CD4-positive, alpha-beta T cell (primary cell): ENCODE measurements around the gene SELENOF. TPM values are rescaled to one million over a fixed set of nuclear protein-coding genes. Genes with fewer than 3 reads are reported as not detected.
"Not testable (repeated sequence)": the region's sequence is repeated elsewhere in the genome, so short reads cannot be mapped to it uniquely, and the experiment has no call there.

Experiments used
- ATAC-seq: fragments of 200-7000 bp; cut with Tn5 transposase; one replicate; pipeline ENCODE4 v1.10.0; 2022; ENCODE audit warnings: mild to moderate bottlenecking; ENCODE audit not compliant: poor library complexity
- CTCF ChIA-PET: fragments of 350-600 bp; sonication (Branson Sonifier 250); formaldehyde crosslinking; loops from one replicate; lab custom pipeline; 2021; ENCODE audit warnings: antibody characterized with exemption, inconsistent platforms; lab: Charles Lee
- POLR2A ChIA-PET: fragments of 350-600 bp; sonication (Branson Sonifier 250); formaldehyde crosslinking; loops from one replicate; lab custom pipeline; 2021; ENCODE audit warnings: antibody characterized with exemption, inconsistent platforms; lab: Charles Lee
- DNase-seq, 14 experiments: peaks; one replicate each; pipeline ENCODE4 v3.0.0-alpha.2; 2013 to 2020; ENCODE audit warnings: mixed read lengths in 2 of 14
- H3K27ac ChIP-seq, 2 donors: one replicate each; pipeline versions ENCODE4 v1.5.1 to v1.7.0; 2013; ENCODE audit warnings: low read length in 2 of 2, low read depth in 1 of 2, mild to moderate bottlenecking in 1 of 2
- H3K27me3 ChIP-seq, 2 experiments: 1 replicate in 1 of 2; 2 replicates in 1 of 2; pipeline versions ENCODE4 v1.6.1 to v1.7.0; 2013; ENCODE audit warnings: low read length in 2 of 2, control low read depth in 1 of 2, mild to moderate bottlenecking in 1 of 2, moderate library complexity in 1 of 2; ENCODE audit not compliant: insufficient read depth in 2 of 2, control insufficient read depth in 1 of 2
- H3K36me3 ChIP-seq: one replicate; pipeline ENCODE4 v1.6.1; 2013; ENCODE audit warnings: low read length, control low read depth; ENCODE audit not compliant: insufficient read depth
- H3K4me1 ChIP-seq: one replicate; pipeline ENCODE4 v1.6.1; 2013; ENCODE audit warnings: low read length, control low read depth; ENCODE audit not compliant: insufficient read depth
- H3K4me3 ChIP-seq: one replicate; pipeline ENCODE4 v1.5.1; 2013; ENCODE audit warnings: mild to moderate bottlenecking, low read length, moderate library complexity
- H3K9me3 ChIP-seq, 2 experiments: 1 replicate in 1 of 2; 2 replicates in 1 of 2; pipeline versions ENCODE4 v1.6.1 to v1.7.0; 2013; ENCODE audit warnings: low read length in 2 of 2, mild to moderate bottlenecking in 2 of 2, control low read depth in 1 of 2, moderate library complexity in 1 of 2; ENCODE audit not compliant: control insufficient read depth in 1 of 2, insufficient read depth in 1 of 2
- H3K27ac Mint-ChIP-seq: one replicate; pipeline ENCODE4 v1.8.0; 2020; ENCODE audit warnings: mixed read lengths
- H3K27me3 Mint-ChIP-seq: one replicate; pipeline ENCODE4 v1.8.0; 2021; ENCODE audit warnings: mixed read lengths
- H3K36me3 Mint-ChIP-seq: one replicate; pipeline ENCODE4 v1.8.0; 2021; ENCODE audit warnings: low read depth, mixed read lengths
- H3K4me1 Mint-ChIP-seq: one replicate; pipeline ENCODE4 v1.8.0; 2021; ENCODE audit warnings: low read depth, mixed read lengths
- H3K4me3 Mint-ChIP-seq: one replicate; pipeline ENCODE4 v1.8.0; 2020; ENCODE audit warnings: mild to moderate bottlenecking, mixed read lengths
- H3K9me3 Mint-ChIP-seq: one replicate; pipeline ENCODE4 v1.8.0; 2020; ENCODE audit warnings: mixed read lengths
- intact Hi-C, 2 experiments: fragments of 100-400 bp; cut with DNase I in 1 of 2; cut with micrococcal nuclease in 1 of 2; formaldehyde crosslinking; loops; one replicate each; pipeline versions ENCODE4 v1.15.1 to v1.9.0; 2023 to 2025; cut with DNase I, micrococcal nuclease
- total RNA-seq, 174 experiments: library from RNA in 2 of 174; stranded (reverse) in 2 of 174; gene quantifications; one replicate each; pipeline ENCODE4 v1.2.3 and lab custom pipeline; 2021 to 2026
- TF ChIP-seq, protein P1 (sequence below): fragments of 200-600 bp; IDR thresholded peaks from one replicate; pipeline ENCODE4 v1.8.0; 2022; ENCODE audit warnings: antibody characterized with exemption, mild to moderate bottlenecking

Gene SELENOF
- total RNA-seq, 2 experiments from 2014 or later = 74.1 to 74.9 TPM

DNA sequence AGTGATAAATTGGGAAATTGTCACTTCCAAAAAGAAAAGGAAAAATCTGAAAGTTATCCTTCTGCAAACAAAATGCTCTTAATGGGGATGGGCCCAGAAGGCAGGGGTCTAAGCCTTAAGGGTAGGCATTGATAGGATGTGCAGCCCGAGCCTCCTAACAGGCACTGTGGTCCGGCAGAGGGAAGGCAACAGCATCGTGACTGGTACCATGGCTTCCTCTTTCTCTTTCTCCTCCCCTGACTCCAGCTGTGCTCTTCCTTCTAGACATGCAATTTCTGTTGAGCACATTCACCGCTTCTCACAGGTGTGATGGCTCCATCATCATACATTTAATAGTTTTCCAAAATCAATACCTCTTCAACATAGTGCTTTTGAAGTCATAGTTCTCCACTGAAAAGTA, 91.5 kb downstream of the SELENOF start:
- peaks cover 16% of the 10 kb centered on the region for H3K27me3 Mint-ChIP-seq
- no peaks in the 10 kb centered on the region for H3K27me3 ChIP-seq
- no peaks in the 10 kb centered on the region for H3K36me3 Mint-ChIP-seq
- H3K9me3 ChIP-seq = no peaks in the 10 kb centered on the region
- no peak for ATAC-seq
- ChIA-PET CTCF (no interaction called here), POLR2A (no interaction called here)
- no peak for DNase-seq
- H3K27ac ChIP-seq = no peak overlapping the region
- no peaks in the 10 kb centered on the region for H3K36me3 ChIP-seq
- H3K4me1 Mint-ChIP-seq = no peaks in the 10 kb centered on the region
- H3K9me3 Mint-ChIP-seq = peaks cover 2% of the 10 kb centered on the region
- intact Hi-C loops = no loop called here
- TF ChIP-seq, protein P1, sequence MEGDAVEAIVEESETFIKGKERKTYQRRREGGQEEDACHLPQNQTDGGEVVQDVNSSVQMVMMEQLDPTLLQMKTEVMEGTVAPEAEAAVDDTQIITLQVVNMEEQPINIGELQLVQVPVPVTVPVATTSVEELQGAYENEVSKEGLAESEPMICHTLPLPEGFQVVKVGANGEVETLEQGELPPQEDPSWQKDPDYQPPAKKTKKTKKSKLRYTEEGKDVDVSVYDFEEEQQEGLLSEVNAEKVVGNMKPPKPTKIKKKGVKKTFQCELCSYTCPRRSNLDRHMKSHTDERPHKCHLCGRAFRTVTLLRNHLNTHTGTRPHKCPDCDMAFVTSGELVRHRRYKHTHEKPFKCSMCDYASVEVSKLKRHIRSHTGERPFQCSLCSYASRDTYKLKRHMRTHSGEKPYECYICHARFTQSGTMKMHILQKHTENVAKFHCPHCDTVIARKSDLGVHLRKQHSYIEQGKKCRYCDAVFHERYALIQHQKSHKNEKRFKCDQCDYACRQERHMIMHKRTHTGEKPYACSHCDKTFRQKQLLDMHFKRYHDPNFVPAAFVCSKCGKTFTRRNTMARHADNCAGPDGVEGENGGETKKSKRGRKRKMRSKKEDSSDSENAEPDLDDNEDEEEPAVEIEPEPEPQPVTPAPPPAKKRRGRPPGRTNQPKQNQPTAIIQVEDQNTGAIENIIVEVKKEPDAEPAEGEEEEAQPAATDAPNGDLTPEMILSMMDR = no peak
- H3K27ac Mint-ChIP-seq = no peak overlapping the region
- no peak overlapping the region for H3K4me3 ChIP-seq
- no peaks in the 10 kb centered on the region for H3K4me1 ChIP-seq
- H3K4me3 Mint-ChIP-seq = no peak overlapping the region

GRCh38 chr1:86821956-86822355, 92.0 kb downstream of the SELENOF start:
- Mint-ChIP-seq H3K9me3 (peaks cover 2% of the 10 kb centered on the region), H3K27me3 (peaks cover 16% of the 10 kb centered on the region), H3K36me3 (no peaks in the 10 kb centered on the region), H3K4me3 (no peak overlapping the region), H3K27ac (no peak overlapping the region), H3K4me1 (no peaks in the 10 kb centered on the region)
- Histone ChIP-seq H3K27ac (no peak overlapping the region), H3K9me3 (no peaks in the 10 kb centered on the region), H3K27me3 (no peaks in the 10 kb centered on the region), H3K36me3 (no peaks in the 10 kb centered on the region), H3K4me3 (no peak overlapping the region), H3K4me1 (no peaks in the 10 kb centered on the region)
- TF ChIP-seq, protein P1 = no peak
- CTCF ChIA-PET = no interaction called here
- POLR2A ChIA-PET = no interaction called here
- no peak for DNase-seq
- no peak for ATAC-seq
- intact Hi-C loops = no loop called here

DNA sequence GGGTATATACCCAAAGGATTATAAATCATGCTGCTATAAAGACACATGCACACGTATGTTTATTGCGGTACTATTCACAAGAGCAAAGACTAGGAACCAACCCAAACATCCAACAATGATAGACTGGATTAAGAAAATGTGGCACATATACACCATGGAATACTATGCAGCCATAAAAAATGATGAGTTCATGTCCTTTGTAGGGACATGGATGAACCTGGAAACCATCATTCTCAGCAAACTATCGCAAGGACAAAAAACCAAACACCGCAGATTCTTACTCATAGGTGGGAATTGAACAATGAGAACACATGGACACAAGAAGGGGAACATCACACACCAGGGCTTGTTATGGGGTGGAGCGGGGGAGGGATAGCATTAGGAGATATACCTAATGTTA, 94.0 kb downstream of the SELENOF start:
- H3K27me3 ChIP-seq, H3K4me1 Mint-ChIP-seq, POLR2A ChIA-PET, intact Hi-C loops, H3K9me3 Mint-ChIP-seq, H3K36me3 Mint-ChIP-seq, ATAC-seq, H3K27ac Mint-ChIP-seq, H3K27ac ChIP-seq, H3K9me3 ChIP-seq, CTCF ChIA-PET, H3K4me1 ChIP-seq, DNase-seq, H3K4me3 ChIP-seq, H3K36me3 ChIP-seq, H3K4me3 Mint-ChIP-seq: not testable (repeated sequence)
- peaks cover 18% of the 10 kb centered on the region for H3K27me3 Mint-ChIP-seq

- CTCF ChIA-PET, DNase-seq, H3K4me1 ChIP-seq, H3K4me3 ChIP-seq, H3K9me3 ChIP-seq, H3K4me3 Mint-ChIP-seq, H3K27ac Mint-ChIP-seq, H3K27ac ChIP-seq, intact Hi-C loops, H3K36me3 Mint-ChIP-seq, POLR2A ChIA-PET, H3K9me3 Mint-ChIP-seq, H3K27me3 ChIP-seq, H3K36me3 ChIP-seq, H3K4me1 Mint-ChIP-seq, ATAC-seq: not testable (repeated sequence)
- peaks cover 19% of the 10 kb centered on the region for H3K27me3 Mint-ChIP-seq
Measured at GRCh38 chr1:86817246-86817826, 96.6 kb downstream of the SELENOF start.

- H3K27me3 Mint-ChIP-seq, H3K4me1 Mint-ChIP-seq, H3K9me3 ChIP-seq, H3K4me3 ChIP-seq, H3K9me3 Mint-ChIP-seq, H3K36me3 ChIP-seq, POLR2A ChIA-PET, H3K4me3 Mint-ChIP-seq, H3K27me3 ChIP-seq, H3K27ac Mint-ChIP-seq, DNase-seq, intact Hi-C loops, H3K36me3 Mint-ChIP-seq, CTCF ChIA-PET, ATAC-seq, H3K4me1 ChIP-seq, H3K27ac ChIP-seq: not testable (repeated sequence)
Measured at GRCh38 chr1:86814118-86814517, 99.8 kb downstream of the SELENOF start.
